ENCODE data around the gene CDK18. TPM values are rescaled to one million over a fixed set of nuclear protein-coding genes. Genes with fewer than 3 reads are reported as not detected.

The CDK18 gene
- total and polyA plus RNA-seq, 4 donors: 9.7 to 21.0 (median 15.0) TPM

DNA sequence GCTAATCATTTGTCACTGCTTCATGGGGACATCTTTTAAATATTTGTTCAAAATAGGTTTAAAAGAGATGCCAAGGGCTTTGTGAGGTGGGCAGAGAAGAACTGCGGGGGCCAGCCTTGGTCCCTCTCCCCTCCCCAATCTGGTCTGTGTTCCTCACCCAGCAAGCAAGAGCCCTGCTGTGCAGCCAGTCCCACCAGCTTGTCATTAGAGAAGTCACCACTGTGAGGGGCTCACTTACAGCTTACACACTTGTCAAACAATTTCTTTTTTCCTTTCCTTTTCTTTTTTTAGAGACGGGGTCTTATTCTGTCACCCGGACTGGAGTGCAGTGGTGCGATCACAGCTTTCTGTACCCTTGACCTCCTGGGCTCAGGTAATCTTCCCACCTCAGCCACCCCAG is 10.4 kb upstream of the CDK18 start:
- 64 to 78% methylated on average over 4 of the region's 4 CpGs for WGBS, 2 donors

DNA sequence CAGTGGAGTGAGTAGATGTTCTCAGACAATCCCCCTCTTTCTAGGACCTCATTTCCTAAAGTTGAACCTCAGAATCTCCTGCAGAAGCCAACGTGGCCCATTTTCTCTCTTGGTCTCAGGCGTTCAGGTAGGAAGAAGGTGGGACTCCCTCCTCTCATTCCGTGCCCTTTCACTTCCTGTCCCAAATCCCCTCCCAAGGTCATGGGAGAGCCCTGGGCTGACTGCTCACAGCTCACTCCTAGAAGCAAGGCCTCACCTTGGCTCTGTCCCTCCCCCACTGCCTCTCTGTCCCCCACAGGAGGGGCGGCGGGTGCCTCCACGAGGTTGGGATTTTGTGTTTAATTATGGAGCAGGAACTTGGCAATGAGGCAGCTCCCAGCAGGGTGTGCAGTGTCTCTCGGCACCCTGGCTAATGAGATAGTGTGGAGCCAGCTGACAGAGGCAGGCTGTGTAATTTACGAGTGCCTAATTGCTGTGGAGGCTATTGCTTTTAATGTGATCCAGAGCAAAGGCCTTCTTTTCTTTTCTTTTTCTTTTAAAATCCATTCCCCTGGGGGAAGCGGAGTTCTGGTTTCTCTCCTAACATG is 9.1 kb upstream of the CDK18 start:
- DNase-seq: peak in 2 of 3 donors; percentile 42 to 57
- Histone ChIP-seq H3K27ac (ENCODE audit: low read depth in 1 of 2, low read length in 1 of 2) (peak overlapping the region in 1 of 2 donors; percentile 50), H3K9ac (ENCODE audit: insufficient read depth in 1 of 2, low read length in 2 of 2) (no peak overlapping the region), H3K4me3 (no peak overlapping the region), H3K4me1 (ENCODE audit: control insufficient read depth in 5 of 5, insufficient read depth in 5 of 5, low read length in 5 of 5) (peaks cover 3 to 37% (median 9%) of the 10 kb centered on the region in 5 donors), H3K9me3 (ENCODE audit: control insufficient read depth in 4 of 4, insufficient read depth in 3 of 4, low read length in 3 of 4) (no peaks in the 10 kb centered on the region), H3K27me3 (ENCODE audit: control insufficient read depth in 3 of 3, insufficient read depth in 3 of 3, low read length in 2 of 3) (no peaks in the 10 kb centered on the region), H3K36me3 (ENCODE audit: control insufficient read depth in 4 of 4, insufficient read depth in 4 of 4, low read length in 4 of 4) (no peaks in the 10 kb centered on the region)
- no peak for ATAC-seq (ENCODE audit: insufficient read depth, low FRiP score)
- TF ChIP-seq, protein P1, sequence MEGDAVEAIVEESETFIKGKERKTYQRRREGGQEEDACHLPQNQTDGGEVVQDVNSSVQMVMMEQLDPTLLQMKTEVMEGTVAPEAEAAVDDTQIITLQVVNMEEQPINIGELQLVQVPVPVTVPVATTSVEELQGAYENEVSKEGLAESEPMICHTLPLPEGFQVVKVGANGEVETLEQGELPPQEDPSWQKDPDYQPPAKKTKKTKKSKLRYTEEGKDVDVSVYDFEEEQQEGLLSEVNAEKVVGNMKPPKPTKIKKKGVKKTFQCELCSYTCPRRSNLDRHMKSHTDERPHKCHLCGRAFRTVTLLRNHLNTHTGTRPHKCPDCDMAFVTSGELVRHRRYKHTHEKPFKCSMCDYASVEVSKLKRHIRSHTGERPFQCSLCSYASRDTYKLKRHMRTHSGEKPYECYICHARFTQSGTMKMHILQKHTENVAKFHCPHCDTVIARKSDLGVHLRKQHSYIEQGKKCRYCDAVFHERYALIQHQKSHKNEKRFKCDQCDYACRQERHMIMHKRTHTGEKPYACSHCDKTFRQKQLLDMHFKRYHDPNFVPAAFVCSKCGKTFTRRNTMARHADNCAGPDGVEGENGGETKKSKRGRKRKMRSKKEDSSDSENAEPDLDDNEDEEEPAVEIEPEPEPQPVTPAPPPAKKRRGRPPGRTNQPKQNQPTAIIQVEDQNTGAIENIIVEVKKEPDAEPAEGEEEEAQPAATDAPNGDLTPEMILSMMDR (IDR thresholded peaks at IDR 0.05; ENCODE audit: control extremely low read depth, extremely low read depth): no peak
- WGBS, 2 donors: 62 to 73% methylated on average over 9 of the region's 9 CpGs

More for the DNA sequence above, 10.4 kb upstream of the CDK18 start:
- TF ChIP-seq, protein P1 (IDR thresholded peaks at IDR 0.05; ENCODE audit: control extremely low read depth, extremely low read depth): no peak
- no peak for ATAC-seq (ENCODE audit: insufficient read depth, low FRiP score)
- no peak overlapping the region for H3K27ac ChIP-seq (ENCODE audit: low read depth in 1 of 2, low read length in 1 of 2)
- no peaks in the 10 kb centered on the region for H3K27me3 ChIP-seq (ENCODE audit: control insufficient read depth in 3 of 3, insufficient read depth in 3 of 3, low read length in 2 of 3)
- DNase-seq: no peak
- H3K4me3 ChIP-seq: no peak overlapping the region
- H3K4me1 ChIP-seq (ENCODE audit: control insufficient read depth in 5 of 5, insufficient read depth in 5 of 5, low read length in 5 of 5): peaks cover 3 to 37% (median 9%) of the 10 kb centered on the region in 5 donors
- no peaks in the 10 kb centered on the region for H3K9me3 ChIP-seq (ENCODE audit: control insufficient read depth in 4 of 4, insufficient read depth in 3 of 4, low read length in 3 of 4)
- H3K36me3 ChIP-seq (ENCODE audit: control insufficient read depth in 4 of 4, insufficient read depth in 4 of 4, low read length in 4 of 4): no peaks in the 10 kb centered on the region
- H3K9ac ChIP-seq (ENCODE audit: insufficient read depth in 1 of 2, low read length in 2 of 2): peak overlapping the region in 1 of 2 donors; percentile 5

DNA sequence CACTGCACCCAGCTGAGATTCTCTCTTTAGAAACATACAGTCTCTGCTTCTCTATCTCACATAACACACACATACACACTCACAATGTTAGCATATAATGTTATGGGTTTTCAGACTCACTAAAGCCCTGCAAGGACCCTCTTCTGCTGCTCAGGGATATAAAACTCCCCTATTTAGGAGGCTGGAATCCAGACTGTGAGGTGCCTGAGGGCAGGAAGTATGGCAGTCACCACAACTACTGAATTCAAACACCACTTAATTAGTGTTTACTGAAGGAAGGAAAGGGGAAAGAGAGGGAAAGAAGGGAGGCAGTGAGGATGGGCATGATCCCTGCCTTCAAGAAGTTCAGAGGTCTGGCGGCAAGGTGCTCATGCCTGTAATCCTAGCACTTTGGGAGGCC is 7.8 kb upstream of the CDK18 start:
- Histone ChIP-seq H3K27ac (ENCODE audit: low read depth in 1 of 2, low read length in 1 of 2) (no peak overlapping the region), H3K4me3 (no peak overlapping the region), H3K27me3 (ENCODE audit: control insufficient read depth in 3 of 3, insufficient read depth in 3 of 3, low read length in 2 of 3) (no peaks in the 10 kb centered on the region), H3K4me1 (ENCODE audit: control insufficient read depth in 5 of 5, insufficient read depth in 5 of 5, low read length in 5 of 5) (peaks cover 3 to 43% (median 9%) of the 10 kb centered on the region in 5 donors), H3K36me3 (ENCODE audit: control insufficient read depth in 4 of 4, insufficient read depth in 4 of 4, low read length in 4 of 4) (no peaks in the 10 kb centered on the region), H3K9me3 (ENCODE audit: control insufficient read depth in 4 of 4, insufficient read depth in 3 of 4, low read length in 3 of 4) (no peaks in the 10 kb centered on the region), H3K9ac (ENCODE audit: insufficient read depth in 1 of 2, low read length in 2 of 2) (no peak overlapping the region)
- no peak for ATAC-seq (ENCODE audit: insufficient read depth, low FRiP score)
- WGBS, 2 donors: 97 to 100% methylated on average over 1 of the region's 1 CpG
- no peak for DNase-seq
- TF ChIP-seq, protein P1 (IDR thresholded peaks at IDR 0.05; ENCODE audit: control extremely low read depth, extremely low read depth): no peak

DNA sequence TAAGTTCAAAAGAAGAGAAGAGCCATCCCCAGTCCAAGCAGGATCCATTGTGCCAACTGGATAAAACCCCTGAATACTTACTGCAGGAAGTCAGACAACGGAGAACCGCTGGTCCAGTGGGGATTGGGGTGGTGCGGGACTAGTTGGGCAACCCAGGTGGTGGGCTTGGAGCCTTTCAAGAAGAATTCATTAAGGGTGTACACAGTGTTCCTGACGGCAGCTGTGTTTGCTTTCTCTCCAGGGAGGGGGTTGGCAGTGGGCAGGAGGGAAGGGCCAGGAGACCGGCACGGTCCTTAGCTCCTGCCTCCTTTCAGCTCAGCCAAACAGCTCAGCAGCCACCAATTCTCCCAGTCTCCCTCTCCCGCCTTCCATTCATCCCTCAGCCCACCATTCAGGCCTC is 7.1 kb upstream of the CDK18 start:
- H3K27ac ChIP-seq (ENCODE audit: low read depth in 1 of 2, low read length in 1 of 2): no peak overlapping the region
- DNase-seq (no peak), ATAC-seq (ENCODE audit: insufficient read depth, low FRiP score) (no peak)
- peaks cover 3 to 38% (median 9%) of the 10 kb centered on the region in 5 donors for H3K4me1 ChIP-seq (ENCODE audit: control insufficient read depth in 5 of 5, insufficient read depth in 5 of 5, low read length in 5 of 5)
- H3K27me3 ChIP-seq (ENCODE audit: control insufficient read depth in 3 of 3, insufficient read depth in 3 of 3, low read length in 2 of 3): no peaks in the 10 kb centered on the region
- TF ChIP-seq, protein P1 (IDR thresholded peaks at IDR 0.05; ENCODE audit: control extremely low read depth, extremely low read depth): no peak
- H3K9ac ChIP-seq (ENCODE audit: insufficient read depth in 1 of 2, low read length in 2 of 2): no peak overlapping the region
- H3K9me3 ChIP-seq (ENCODE audit: control insufficient read depth in 4 of 4, insufficient read depth in 3 of 4, low read length in 3 of 4): no peaks in the 10 kb centered on the region
- no peaks in the 10 kb centered on the region for H3K36me3 ChIP-seq (ENCODE audit: control insufficient read depth in 4 of 4, insufficient read depth in 4 of 4, low read length in 4 of 4)
- WGBS, 2 donors: 77 to 88% methylated on average over 7 of the region's 7 CpGs
- H3K4me3 ChIP-seq: no peak overlapping the region

Measured in lung (tissue), 12 donors.